OCI-LY7 (cell line): Measurements from ENCODE around the gene SCUBE3.

Experiments used
- EZH2phosphoT487 ChIP-seq: fragments of 200-600 bp; sonication (generic); IDR thresholded peaks from 2 replicates; pipeline ENCODE4 v1.6.1; 2018; ENCODE audit warnings: low read depth, borderline replicate concordance, mild to moderate bottlenecking, mixed run types, antibody characterized with exemption, low read length, moderate library complexity, mixed read lengths
- TF ChIP-seq, protein P1 (sequence below): fragments of 200-600 bp; sonication (generic); conservative IDR thresholded peaks from 2 replicates; pipeline ENCODE4 v1.5.1; 2014; ENCODE audit warnings: mild to moderate bottlenecking, antibody characterized with exemption, low read length, moderate library complexity, mixed read lengths

DNA sequence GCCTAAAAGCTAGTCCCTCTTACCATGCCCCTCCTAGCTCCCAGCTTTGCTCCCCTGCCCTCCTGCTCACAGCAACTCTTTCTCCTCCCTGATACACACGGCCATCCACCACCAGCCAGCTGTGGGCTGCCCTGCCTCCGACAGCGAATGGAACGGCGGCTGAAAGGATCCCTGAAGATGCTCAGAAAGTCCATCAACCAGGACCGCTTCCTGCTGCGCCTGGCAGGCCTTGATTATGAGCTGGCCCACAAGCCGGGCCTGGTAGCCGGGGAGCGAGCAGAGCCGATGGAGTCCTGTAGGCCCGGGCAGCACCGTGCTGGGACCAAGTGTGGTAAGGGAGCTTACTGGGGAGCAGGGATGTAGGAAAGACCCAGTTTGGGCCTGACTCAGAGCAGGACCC lies 29.1 kb downstream of the SCUBE3 start:
- TF ChIP-seq, protein P1, sequence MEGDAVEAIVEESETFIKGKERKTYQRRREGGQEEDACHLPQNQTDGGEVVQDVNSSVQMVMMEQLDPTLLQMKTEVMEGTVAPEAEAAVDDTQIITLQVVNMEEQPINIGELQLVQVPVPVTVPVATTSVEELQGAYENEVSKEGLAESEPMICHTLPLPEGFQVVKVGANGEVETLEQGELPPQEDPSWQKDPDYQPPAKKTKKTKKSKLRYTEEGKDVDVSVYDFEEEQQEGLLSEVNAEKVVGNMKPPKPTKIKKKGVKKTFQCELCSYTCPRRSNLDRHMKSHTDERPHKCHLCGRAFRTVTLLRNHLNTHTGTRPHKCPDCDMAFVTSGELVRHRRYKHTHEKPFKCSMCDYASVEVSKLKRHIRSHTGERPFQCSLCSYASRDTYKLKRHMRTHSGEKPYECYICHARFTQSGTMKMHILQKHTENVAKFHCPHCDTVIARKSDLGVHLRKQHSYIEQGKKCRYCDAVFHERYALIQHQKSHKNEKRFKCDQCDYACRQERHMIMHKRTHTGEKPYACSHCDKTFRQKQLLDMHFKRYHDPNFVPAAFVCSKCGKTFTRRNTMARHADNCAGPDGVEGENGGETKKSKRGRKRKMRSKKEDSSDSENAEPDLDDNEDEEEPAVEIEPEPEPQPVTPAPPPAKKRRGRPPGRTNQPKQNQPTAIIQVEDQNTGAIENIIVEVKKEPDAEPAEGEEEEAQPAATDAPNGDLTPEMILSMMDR = no peak
- no peak for TF ChIP-seq EZH2phosphoT487
